ENCODE data around the gene FAM240B. TPM values are rescaled to one million over a fixed set of nuclear protein-coding genes. Genes with fewer than 3 reads are reported as not detected.

FAM240B gene
- total RNA-seq, 1 donor from 2014 or later: not detected

DNA sequence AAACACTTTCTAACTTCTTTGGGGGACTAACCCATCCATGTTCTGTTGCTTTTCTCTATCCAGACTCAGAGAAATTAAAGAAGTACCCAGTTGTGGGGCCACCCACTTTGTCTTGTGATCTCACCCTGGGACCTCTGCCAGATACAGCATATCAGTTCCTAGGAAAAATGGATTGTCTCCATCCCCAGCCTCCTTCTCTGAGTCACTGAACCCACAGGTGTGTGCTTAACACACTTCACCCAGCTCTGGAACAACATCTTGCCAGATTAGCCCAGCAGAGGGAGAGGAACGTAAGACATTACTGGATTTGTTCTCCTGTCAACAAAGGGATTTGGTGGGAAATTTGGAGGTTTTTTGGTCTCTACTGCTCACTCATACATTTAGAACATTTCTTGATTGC lies 19.2 kb downstream of the FAM240B start:
- intact Hi-C loops (cut with micrococcal nuclease): no loop called here

DNA sequence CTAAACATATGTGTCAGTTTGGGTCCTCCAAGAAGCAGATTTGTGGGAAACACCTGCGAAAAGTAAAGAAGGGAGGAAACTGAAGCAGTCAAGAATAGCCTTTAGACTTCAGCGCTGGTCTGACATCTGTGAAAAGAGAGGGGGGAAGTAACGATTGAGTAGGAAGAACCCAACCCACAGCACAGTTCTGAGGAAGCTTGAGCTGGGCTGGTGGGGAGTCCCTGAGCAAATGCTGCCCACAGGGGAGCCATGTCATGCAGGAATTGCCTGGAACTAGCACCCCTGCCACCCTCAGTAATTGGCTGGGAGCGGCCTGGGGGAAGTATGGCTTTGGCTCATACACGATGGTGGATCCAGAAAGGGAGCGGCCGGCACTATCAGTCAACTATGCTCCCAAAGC lies 20.6 kb downstream of the FAM240B start:
- intact Hi-C loops (cut with micrococcal nuclease): no loop called here

DNA sequence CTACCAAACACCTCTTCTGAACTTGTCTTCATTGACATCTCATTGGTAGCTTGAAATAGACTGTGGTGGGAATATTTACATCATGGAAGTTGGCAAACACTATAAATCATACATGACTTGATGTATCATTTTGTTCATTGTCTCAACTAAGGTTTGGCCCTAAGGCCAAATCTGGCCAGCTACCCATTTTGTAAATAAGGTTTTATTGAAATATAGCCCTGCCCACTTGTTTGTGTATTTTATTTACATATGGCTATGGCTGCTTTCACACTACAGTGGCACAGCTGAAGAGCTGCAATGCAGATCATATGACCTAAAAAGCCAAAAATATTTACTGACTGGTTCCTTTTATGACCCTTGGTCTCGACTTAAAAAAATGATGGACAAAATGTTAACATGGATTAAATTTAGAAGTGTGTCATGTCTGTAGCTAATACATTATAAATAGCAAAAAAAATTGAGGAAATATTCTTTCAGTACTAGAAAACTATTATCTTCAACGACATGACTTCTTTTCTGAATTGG lies 22.1 kb downstream of the FAM240B start:
- intact Hi-C loops (cut with micrococcal nuclease): no loop called here

DNA sequence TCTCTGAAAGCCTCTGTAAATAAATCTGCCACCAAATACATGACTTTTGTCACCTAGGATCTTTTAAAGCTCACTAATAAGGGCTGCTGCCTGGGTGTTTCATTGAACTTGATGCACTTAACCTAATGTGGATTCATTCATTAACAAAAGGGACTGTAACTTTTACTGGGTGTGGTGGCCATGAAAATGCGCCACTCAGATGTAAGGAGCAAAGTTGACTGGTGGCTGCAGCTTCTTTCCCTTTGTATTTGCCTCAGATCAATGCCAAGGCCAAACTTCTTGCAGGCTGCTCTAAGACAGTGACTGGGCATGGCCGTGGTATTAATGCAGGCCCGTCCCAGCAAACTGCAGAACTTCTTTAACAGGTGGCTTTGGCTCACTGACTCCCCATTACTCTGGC lies 22.9 kb downstream of the FAM240B start:
- intact Hi-C loops (cut with micrococcal nuclease): no loop called here

DNA sequence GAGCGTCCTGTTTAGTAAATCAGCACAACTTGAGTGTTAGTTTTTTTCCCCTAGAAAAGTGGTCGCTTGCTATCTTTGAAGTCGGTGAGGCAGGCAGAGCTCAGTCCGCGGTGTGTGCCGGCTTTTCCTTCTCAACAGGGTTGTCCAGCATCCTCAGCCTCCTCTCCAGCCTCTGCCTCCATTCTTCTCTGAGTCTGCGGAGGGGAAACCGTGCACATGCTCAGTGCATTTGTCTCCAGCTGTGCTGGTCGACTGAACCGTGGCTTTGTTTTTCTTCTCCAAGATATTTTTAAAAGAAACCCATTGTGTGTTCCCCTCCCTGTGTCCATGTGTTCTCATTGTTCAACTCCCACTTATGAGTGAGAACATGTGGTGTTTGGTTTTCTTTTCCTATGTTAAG lies 25.3 kb downstream of the FAM240B start:
- intact Hi-C loops (cut with micrococcal nuclease): no loop called here

DNA sequence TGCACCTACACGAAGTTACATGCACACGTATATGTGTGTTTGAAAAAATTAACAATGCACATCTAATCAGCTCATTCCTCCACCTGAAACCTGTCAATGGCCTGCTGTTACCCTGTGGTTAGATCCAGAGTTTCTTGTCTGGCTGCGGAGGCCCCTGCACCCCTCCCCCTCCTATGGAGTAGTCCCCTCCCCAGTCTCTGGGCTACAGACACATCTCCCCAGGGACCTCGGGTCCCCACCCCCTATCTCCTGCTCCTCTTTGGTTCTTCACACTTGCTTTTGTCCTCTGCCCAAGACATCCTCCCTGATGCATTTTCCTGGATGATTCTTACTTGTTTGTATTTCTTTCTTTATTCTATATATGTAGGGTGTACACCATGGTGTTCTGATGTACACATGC lies 27.2 kb downstream of the FAM240B start:
- intact Hi-C loops (cut with micrococcal nuclease): no loop called here

DNA sequence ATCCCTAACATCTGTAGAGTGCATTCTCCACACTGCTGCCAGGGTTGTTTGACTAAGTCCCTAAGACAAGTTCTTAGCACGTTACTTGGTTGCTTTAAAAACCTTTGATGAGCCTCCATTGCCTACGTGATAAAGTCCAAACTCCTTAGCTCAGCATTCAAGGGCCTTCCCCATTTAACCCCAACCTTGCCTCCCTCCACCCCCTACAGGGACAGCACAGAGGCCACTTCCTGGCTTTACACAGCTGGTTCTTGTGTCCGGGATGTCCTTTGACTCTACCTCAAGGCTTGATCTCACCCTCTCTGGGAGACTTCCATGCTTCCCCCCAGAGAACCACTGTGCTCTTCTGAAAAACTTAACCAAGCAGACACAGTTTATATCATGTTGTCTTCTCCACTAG lies 29.4 kb downstream of the FAM240B start:
- intact Hi-C loops (cut with micrococcal nuclease): no loop called here

DNA sequence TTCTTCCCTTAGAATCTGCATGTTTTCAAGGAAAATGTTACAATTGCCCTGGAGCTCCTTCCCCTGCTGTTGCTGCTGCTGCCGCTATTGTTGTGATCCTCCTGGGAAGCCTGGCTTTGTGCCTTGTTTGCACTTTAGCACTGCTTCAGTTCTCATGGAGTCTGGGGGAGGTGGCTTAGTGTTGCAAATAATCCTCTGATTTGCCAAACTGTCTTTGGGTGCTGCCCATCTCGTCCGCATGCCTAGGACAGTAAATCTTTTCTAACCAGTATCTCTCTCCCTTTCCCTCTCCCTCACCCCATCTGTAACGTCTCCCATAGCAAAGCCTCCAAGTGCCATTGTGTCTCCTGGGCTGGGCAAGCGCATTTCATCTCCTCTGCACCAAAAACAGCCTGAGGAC lies 30.3 kb downstream of the FAM240B start:
- intact Hi-C loops (cut with micrococcal nuclease): no loop called here

DNA sequence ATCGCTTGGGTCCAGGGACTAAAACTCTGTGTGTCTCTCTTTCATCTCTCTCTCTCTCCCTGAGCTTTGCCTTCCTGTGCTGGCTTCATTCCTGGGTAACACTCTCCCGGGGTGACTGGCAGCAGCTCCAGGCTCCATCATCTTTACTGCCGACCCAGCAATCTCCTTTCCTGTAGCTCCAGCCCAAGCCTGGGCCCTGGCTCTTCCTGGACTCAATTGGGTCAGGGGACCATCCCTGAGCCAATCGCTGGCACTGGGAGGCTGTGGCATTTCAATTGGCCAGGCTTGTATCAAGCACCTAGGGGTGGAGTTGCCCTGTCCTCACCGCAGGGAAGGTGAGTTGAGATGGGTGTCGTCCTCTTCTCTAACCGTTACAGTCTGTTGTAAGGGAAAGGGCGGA lies 31.9 kb downstream of the FAM240B start:
- intact Hi-C loops (cut with micrococcal nuclease): no loop called here

DNA sequence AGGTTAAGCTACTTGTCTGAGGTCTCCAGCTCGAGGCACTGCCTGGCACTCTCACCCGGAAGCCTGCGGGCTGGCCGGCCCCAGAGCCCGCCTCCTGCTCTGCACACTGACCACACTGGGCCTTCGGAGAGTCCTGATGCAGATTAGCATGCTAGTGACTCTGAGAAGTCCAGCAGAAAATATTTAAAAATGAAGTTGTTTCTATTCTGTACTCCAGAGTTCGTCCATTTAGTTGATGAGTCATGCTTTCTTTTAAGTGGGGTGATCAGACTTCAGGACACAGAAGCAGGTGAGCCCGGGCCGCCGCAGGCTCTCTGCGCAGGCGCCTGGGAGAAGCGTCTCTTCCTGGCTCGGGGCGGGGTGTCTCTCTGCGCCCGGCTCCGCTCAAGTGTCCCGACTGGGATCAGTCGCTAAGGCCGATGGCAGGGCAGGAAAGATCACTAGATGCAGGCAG lies 32.5 kb downstream of the FAM240B start:
- intact Hi-C loops (cut with micrococcal nuclease): no loop called here

DNA sequence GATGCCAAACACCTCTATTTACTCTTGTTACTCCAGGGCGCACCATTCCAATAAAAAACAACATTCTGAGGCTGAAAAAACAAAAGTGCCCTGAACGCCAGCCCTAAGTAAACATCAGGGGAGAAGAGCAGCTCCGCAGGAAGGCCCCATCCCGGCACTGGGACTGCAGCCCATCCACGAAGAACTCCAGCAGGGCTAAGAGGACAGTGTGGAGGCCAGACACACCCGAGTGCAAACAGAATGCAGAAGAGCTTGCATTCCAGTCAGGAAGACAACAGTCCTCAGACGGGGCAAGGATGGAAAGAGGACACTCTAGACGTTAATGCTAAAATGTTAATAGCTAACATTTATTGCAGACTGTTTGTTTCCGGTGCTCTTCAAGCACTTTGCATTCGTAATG lies 33.0 kb downstream of the FAM240B start:
- intact Hi-C loops (cut with micrococcal nuclease): no loop called here

DNA sequence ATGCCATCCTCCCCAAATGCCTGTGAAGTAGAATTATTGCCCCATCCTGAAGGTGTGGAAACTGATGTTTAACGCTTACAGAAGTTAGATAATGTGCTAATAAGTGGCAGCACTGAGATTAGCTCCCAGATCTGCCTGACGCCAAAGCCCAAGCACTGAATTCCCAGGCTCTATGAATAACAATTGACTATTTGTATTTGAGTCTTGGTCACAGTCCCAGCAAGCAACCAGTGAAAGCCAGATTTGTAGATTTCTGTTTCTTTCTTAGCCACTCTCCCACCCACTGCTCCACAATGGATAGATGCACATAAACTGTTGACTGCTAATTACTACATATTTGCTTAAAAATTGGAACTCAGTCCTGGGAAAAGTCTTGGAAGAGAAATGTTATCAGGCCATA lies 34.4 kb downstream of the FAM240B start:
- intact Hi-C loops (cut with micrococcal nuclease): no loop called here

DNA sequence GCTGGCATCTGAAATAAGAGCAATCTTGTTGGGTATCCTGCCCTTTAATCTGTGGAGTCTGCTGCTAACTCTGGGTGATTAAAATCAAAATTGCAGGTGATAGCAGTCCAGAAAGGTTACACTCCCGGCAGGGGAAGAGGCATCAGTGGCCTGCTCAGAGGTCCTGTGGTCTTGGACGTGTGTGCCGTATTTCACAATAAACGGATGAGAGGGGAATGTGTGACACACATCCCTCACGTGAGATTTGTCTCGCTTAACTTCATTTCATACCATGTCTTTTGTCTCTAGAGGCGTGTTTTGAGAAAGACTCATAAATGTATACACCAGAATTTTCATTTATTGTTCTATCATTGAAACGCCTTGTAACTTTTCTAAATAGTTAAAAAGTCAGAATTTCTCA lies 36.6 kb downstream of the FAM240B start:
- intact Hi-C loops (cut with micrococcal nuclease): no loop called here

DNA sequence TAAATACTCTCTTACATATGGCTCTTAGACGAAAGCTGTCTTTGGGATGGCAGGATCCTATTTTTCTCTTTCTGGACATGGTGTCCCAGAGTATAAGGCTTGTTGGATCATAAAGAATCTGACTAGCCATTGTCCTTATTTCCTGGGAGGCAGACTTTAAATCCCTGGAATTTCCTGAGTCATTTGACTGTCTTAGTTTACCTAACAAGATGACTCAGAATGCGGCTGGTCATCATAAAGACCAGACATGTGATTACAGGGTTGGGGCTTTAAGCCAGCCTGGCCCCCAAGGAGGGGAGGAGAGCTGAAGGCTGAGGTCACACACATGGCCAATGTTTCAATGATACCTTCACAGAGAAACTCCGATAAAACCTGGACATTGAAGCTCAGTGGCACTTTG lies 37.2 kb downstream of the FAM240B start:
- intact Hi-C loops (cut with micrococcal nuclease): no loop called here

DNA sequence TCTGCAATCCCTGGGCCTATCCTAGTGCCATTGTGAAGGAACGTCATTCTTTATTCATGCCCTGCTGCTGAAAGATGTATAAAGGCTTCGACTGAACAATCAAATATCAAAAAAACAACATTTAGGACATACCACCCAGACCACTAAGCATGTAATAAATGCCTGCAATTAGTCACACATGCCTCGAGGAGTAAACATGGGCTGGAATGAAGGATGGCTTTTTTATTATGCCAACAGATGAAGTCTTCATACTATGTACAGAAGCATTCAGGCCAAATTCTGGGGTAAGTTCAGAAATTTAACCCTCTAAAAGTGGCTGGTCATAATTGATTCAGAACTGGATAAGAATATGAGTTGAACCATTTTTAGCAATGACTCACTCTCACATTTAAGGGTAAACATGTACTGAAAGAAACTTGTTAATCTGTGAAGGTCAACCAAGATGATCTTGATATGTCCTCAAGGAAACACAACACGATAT lies 38.1 kb downstream of the FAM240B start:
- intact Hi-C loops (cut with micrococcal nuclease): no loop called here

DNA sequence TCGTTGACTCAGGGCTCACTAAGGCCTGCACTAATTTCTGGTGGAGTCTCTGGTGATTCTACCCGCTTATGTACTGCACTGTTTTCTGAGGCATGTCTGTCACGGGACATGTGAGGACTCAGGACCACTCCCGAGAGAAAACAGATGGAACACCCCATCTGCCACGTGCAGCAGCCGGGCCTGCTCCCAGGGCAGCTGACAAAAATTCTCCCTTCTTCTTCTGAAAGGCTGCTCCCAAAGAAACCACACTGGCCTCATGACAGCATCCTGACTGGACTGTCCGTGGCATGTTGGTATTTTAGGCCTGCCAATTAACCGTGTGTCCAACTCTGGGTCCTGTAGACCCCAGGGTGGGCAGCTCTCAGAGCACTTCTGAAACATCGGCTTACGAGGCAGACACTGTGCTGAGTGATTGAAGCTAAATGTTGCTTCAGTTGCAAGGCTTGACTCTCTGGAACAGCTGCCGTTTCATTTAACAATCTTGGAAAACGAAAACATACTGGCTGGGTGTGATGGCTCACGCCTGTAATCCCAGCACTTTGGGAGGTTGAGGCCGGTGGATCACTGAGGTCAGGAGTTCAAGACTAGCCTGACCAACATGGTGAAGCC lies 39.0 kb downstream of the FAM240B start:
- intact Hi-C loops (cut with micrococcal nuclease): no loop called here

DNA sequence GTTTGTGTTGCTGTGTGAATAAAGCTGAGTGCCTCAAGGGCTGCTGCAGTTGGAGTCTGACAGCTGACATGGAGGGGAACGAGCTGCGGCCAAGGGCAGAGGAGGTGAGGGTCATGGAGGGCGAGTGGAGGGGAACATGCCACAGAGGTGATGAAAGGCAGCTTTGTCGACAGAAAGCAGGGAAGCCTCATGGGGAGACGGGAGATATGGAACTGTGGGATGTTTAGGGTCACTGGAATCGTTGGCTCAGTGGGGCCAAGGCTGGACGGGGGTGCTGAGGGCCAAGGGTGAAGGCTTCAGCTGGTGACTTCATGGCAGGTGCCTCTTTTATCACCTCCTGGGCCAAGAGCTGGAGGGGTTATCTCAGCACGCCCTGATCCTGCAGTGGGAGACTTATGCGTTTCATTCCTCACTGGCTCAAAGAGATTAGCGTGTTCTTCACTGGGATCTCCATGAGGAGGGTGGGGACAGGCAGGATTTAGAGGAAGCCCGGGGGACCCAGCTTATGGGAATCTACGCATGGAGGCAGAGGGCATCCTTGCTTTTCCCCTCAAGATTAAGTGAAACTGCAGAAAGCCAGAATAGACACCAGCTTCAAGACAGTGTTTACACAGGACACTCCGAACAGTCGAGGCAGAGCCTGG lies 42.2 kb downstream of the FAM240B start:
- intact Hi-C loops (cut with micrococcal nuclease): no loop called here

DNA sequence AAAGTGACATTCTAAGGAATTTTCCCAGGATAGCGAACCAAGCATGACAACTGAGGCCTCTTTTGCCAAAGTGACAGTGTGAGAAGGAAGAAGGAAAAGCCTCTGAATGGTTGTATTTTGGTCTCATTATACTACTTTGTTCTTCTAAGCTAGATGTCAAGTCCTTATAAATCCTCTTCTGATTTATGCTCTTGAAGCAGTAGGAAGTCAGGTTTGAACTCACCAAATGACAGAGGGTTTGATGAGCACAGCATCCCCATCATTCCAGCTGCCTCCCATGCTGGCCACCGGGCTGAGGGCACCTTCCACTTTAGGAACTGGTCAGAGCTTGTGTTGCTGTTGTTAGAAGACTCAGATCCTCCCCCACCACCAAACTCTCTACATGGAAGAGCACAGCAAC lies 44.1 kb downstream of the FAM240B start:
- intact Hi-C loops (cut with micrococcal nuclease): no loop called here

DNA sequence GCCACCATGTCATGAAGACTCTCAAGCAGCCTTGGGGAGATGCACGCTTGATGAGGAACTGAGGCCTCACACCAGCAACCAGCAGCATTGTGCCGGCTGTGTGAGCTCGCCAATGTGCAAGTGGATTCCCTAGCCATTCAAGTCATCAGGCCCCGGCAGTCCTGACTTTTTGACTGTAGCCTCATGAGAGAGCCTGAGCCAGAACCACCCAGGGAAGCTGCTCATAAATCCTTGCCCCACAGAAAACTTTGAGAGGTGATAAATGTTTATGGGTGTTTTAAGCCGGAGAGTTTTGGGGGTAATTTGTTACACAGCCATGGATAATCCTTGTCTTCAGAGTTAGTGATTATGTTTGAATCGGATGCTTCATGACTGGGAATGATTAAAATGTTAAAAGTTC lies 44.7 kb downstream of the FAM240B start:
- intact Hi-C loops (cut with micrococcal nuclease): no loop called here

DNA sequence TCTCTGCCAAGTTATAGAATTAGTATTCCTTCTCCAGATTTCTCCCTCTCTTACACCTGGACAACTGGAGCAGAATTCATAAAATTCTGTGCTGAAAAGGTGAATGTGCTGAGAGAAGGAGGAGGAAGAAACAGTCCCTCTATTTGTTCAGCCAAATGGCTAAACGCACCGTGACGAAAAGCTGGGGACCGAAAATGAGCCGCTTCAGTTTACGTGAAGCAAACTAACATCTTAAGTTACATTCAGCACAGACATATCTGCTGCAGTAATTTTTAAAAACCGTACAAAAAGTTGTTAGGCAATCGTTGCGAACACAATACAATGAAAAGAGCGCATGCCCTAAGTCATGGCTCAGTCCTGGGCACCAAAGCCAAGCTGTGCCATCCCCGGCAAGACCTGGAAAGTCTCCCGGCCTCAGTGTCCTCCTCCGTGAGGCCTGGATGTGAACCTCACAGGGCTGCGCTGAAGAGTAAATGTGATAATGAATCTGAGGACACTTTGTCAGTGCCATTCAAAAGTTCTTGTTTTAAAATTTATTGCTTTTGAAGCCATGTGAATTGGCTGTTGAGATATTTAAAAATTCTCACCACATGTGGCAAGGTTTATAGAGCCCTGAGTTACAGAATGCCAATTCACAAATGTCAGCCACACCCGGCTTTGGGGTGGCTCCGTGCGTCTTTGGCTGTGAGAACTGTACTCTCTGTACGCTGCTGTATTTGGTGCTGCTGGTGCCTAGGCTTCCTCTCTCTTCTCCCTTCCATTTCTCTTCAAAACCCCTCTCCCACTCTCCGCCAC lies 46.3 kb downstream of the FAM240B start:
- intact Hi-C loops (cut with micrococcal nuclease): no loop called here

DNA sequence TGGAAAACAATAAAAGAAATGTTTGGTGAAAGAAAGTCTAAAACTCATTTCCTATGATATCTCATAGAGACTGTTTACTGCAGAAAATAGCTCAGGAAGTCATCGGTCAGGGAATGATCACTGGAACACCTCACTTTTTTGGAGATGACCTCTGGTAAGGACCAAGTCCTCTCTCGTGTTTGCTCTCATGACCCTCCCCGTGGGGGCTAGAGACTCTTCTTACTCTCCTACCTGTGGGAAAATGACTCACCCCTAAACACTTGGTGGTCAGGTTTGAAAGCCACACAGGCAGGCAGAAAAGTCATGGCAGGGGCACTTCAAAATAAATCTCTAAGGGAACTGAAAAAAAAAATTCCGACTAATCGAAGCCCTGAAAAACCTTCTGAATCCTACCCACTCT lies 48.2 kb downstream of the FAM240B start:
- intact Hi-C loops (cut with micrococcal nuclease): no loop called here

DNA sequence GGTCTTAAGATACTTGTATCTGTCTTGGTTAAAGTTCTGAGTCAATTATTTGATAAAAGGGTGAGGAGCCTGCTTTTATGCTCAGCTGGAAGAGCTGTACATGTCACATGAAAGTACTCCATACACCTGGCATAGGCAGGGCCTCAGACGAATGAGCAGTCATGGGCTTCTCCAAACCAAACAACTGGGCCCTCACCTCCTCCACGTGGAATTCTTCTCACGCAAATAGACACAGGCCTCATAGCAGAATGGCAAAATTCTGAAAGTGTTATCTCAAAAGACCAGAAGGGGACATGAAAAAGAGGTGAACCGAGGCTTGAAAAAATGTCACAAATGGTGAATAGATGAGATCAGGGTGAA lies 48.6 kb downstream of the FAM240B start:
- intact Hi-C loops (cut with micrococcal nuclease): no loop called here

Measured in T-helper 2 cell treated with Interferon-gamma antibody and Interleukin-4, amounts not matched to agents 100 ng/mL and 5 ng/mL, for 36 hours (primary cell).